GM21723 (cell line): ENCODE measurements around the gene GPX2.
A peak's percentile ranks its signal among the peaks of the same experiment; 100 is the strongest.

Experiments used
- ATAC-seq: cut with Tn5 transposase; IDR thresholded peaks from one replicate; pipeline ENCODE4 v1.9.1; 2021; ENCODE audit warnings: mild to moderate bottlenecking, moderate library complexity; ENCODE audit not compliant: unreplicated experiment

GPX2 gene

DNA sequence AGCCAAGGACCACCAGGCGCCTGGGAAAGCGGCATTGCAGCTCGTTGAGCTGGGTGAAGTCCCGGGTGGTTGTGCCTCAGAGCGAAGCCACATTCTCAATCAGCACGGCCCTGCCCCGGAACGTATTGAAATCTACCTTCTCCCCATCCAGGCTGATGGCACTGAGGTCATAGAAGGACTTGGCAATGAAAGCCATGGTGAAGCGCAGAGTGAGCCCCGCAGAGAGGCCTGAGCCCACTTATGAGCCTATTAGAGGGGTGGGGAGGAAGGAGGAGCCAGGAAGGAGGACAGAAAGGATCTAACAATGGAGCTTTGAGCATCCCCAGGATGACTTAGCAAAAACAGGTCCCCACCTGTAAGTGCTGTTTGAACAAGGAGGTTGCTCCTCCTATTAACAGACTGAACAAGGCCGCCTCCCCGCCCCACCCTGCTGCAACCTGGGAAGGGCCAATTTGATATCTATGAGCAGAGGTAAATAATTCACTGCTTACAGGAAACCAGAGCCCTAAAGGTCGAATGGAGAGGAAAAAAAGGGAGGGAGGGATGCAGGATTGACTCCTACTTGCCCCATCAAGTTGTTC is at the start of gene GPX2:
Gene GPX2 (minus strand): TSS at position 215 of the 581 bp plus-strand sequence. CDS start 19 bp downstream, at position 196.
- ATAC-seq = no peak

- no peak for ATAC-seq
Observed at GRCh38 chr14:64990939-64991338, 48.4 kb upstream of the GPX2 start.

GRCh38 chr14:64990296-64990695 is 47.8 kb upstream of the GPX2 start:
- no peak for ATAC-seq

- no peak for ATAC-seq
Observed at GRCh38 chr14:64987438-64987767, 44.9 kb upstream of the GPX2 start.

DNA sequence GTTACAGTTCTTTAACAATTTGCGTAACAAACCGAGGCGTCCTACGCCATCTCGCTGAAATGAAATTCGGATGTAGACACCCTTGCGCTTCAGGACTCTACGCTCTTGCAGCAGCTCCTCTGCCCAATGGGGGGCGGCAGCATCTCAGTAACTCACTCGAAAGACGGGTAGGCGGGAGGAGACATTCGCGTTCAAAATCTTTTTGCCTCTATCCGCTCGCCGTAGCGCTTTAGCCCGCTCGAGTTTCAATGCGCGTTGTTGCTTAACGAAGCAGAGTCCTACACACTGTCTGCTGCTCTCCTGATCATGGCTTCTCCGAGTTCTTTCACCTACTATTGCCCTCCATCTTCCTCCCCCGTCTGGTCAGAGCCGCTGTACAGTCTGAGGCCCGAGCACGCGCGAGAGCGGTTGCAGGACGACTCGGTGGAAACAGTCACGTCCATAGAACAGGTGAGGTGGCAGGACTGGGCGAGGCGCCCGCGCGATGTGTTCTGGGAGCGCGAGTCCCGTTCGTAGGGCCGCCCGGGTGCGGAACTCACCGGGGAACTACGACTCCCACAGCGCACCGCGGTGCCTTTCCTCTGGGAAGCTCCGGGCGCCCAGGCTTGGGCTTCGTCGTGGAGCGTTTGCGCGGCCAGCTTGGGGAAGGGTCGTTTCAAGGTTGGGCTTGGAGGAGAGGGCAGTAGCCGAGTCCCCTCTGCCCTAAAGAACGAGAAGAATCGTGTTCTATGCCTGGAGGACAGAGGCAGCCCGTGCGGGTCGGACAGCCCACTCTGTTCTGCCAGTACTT is 44.3 kb upstream of the GPX2 start, which contains the start of gene FNTB:
Gene FNTB (plus strand): TSS at position 248 of the 790 bp plus-strand sequence. CDS start 59 bp downstream, at position 307.
- peak; percentile 92 for ATAC-seq

DNA sequence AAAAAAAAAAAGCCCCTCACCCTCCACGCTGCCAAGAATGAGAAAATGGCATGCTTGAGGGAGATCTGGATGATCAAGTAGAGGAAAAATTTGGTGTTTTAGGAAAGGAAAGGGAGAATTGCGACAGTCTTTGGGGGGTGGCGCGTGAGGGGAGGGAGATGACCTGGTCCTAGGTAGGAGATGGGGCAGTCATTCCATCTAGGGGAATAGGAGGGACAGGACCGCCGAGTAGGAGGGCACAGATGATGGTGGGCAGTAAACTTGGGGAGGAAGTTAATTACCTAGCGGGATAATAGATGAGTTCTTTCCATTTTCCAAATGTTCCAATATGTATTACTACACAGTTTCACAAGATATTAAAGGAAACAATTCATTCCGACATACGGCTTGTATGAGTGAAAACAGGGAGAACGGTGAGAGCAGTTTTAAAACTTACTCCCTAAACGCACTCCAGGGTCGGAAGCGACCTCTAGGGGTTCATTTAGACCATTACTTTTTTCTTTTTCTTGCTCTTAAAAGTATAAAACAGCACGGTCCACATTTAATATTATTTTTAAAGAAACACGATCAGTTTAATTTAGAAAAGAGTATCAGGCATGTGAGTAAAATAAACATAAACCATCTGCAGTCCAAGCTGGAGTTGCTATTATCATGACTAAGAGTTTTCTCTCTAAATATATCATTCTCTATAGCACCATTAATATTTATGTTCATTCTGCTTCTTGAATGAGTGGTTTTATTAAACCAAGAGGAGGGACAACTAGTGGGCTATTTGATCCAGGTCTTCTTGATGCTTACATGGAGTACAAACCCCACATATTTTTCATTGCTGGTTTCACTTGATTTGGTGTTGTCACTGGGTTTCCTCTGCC is 41.1 kb upstream of the GPX2 start:
- no peak for ATAC-seq

- ATAC-seq = no peak
Observed at GRCh38 chr14:64979336-64980074, 37.0 kb upstream of the GPX2 start.

GRCh38 chr14:64974563-64974962 is 32.0 kb upstream of the GPX2 start:
- no peak for ATAC-seq

DNA sequence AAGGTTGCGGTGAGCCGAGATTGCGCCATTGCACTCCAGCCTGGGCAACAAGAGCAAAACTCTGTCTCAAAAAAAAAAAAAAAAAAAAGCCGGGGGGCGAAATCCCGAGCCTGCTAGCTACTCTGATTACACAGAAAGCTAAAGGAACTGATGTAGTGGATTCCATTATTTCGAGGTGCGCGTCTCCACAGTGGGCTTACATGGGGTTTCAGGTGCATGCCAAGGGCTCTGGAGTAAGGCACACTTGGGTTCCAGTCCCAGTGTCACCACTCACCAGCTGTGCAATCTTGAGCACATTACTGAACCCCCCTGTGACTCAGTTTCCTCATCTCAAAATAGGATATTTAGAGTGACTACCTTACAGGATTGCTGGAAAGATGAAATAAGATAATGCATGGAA is 31.3 kb upstream of the GPX2 start:
- ATAC-seq = no peak

DNA sequence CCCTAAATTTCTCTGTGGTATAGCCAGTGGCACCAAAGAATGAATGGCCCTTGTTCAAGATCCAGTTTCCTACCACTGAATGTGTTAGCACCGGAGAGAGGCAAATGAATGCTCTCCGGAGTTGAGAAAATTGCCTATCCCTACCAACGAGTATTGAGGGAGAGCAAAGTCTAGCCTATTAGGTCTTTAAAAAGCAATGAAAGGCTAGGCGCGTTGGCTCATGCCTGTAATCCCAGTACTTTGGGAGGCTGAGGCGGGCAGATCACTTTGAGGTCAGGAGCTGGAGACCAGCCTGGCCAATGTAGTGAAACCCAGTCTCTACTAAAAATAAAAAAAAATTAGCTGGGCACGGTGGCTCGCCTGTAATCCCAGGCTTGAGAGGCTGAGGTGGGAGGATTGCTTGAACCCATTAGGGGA is 30.5 kb upstream of the GPX2 start:
- no peak for ATAC-seq

- no peak for ATAC-seq
Observed at GRCh38 chr14:64971943-64972791, 29.6 kb upstream of the GPX2 start, which contains the start of gene RAB15. TSS of gene RAB15 (minus strand) at chr14:64972336. CDS start at chr14:64972076, 260 bp downstream.

GRCh38 chr14:64971491-64971942 is 29.0 kb upstream of the GPX2 start:
- no peak for ATAC-seq

GRCh38 chr14:64970776-64971477 is 28.4 kb upstream of the GPX2 start:
- ATAC-seq = no peak

GRCh38 chr14:64970041-64970440 is 27.5 kb upstream of the GPX2 start:
- no peak for ATAC-seq

DNA sequence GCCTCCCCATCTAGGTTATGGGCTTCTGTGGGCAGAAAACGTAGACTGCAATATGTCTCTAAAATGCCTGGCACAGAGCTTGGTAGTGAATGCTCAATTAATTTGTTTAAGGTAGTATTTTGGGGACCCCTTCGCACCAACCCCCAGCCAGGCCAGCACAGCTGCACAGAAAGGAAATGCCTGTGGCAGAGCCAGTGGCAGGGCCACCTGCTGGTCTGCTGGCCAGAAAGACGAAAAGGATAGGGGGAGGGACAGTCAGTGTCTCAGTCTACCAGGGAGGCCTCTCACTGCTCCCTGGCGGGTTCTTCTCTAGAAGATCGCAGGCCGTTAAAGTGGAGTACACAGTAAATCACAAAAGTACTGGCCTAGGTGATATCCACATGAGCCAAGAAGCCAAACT is 26.1 kb upstream of the GPX2 start:
- ATAC-seq = no peak

- ATAC-seq = no peak
Observed at GRCh38 chr14:64968167-64968566, 25.6 kb upstream of the GPX2 start.

DNA sequence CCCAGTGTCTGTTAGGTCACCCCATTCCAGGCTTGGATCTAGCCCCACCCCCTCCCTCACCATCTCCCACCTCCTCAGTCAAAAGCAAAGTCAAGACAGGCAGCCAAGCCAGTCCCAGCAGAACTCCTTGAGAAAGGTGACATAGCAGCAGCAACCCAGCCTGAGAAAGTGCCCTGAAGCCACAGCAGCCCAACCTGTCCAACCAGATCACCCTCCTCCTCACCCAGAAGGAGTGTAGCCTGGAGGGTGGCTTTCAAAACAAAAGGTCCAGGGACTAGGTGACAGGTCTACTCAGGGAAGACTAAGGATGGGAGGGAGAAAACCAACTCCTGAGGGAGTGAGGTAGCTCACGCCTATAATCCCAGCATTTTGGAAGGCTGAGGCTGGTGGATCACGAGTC is 24.4 kb upstream of the GPX2 start:
- ATAC-seq = no peak

- ATAC-seq = no peak
Observed at GRCh38 chr14:64965356-64966000, 22.9 kb upstream of the GPX2 start.

- ATAC-seq = no peak
Observed at GRCh38 chr14:64963611-64964010, 21.1 kb upstream of the GPX2 start.
